H1 (cell line): ENCODE measurements around the gene VPS13D. TPM values are rescaled to one million over a fixed set of nuclear protein-coding genes. Genes with fewer than 3 reads are reported as not detected.

Source experiments
- RFX5 ChIP-seq: IDR thresholded peaks from 2 replicates; pipeline ENCODE4 v1.6.1; 2011; ENCODE audit warnings: low read depth, low read length, improper control_type of control experiment, borderline replicate concordance
- polyA plus RNA-seq, 7 experiments: library from polyadenylated mRNA; depleted of rRNA in 3 of 7; stranded (reverse) in 5 of 7; unstranded in 2 of 7; fragments of >200 nt in 5 of 7; fragments of 200-250 nt in 2 of 7; gene quantifications; 1 replicate in 5 of 7; 2 replicates in 1 of 7; 4 replicates in 1 of 7; pipeline versions ENCODE4 v1.2.1 to v1.2.3, GENCODE V29; 2011 to 2013; ENCODE audit warnings: missing spikeins in 2 of 7, mixed read lengths in 2 of 7
- total RNA-seq: library from RNA; stranded (reverse); fragmentation: NEBNext Ultra II Directional; extraction: Animal tissue kit (Norgen Biotek cat#: 25700); gene quantifications from 2 replicates; pipeline ENCODE4 v1.2.1, GENCODE V29; 2021

Gene VPS13D
- total and polyA plus RNA-seq, 2 of the 8 experiments (the other 6 are each of a cell fraction or from before 2014, with no cell fraction given) = 10.9 to 31.2 TPM

- no peak for TF ChIP-seq RFX5
These were observed 310.1 kb downstream of the VPS13D start (continued) for GRCh38 chr1:12539705-12540579.
